Fibroblast of pulmonary artery (primary cell): ENCODE data around the gene TGIF1.

Experiments used
- DNase-seq: peaks from one replicate; pipeline ENCODE4 v3.0.0-alpha.2; 2010; ENCODE audit warnings: low read depth
- H3K4me3 ChIP-seq: replicated peaks from 2 replicates; pipeline ENCODE4 v1.5.1; 2011; ENCODE audit warnings: low read depth, mild to moderate bottlenecking, control low read depth, low read length, moderate library complexity
- TF ChIP-seq, protein P1 (sequence below): IDR thresholded peaks from 2 replicates; pipeline ENCODE4 v1.5.1; 2011; ENCODE audit warnings: mild to moderate bottlenecking, control low read depth, low read length, inconsistent platforms; ENCODE audit errors: missing control alignments

Gene TGIF1

GRCh38 chr18:3420919-3421279 lies 29.1 kb upstream of the TGIF1 start:
- no peak for DNase-seq
- TF ChIP-seq, protein P1, sequence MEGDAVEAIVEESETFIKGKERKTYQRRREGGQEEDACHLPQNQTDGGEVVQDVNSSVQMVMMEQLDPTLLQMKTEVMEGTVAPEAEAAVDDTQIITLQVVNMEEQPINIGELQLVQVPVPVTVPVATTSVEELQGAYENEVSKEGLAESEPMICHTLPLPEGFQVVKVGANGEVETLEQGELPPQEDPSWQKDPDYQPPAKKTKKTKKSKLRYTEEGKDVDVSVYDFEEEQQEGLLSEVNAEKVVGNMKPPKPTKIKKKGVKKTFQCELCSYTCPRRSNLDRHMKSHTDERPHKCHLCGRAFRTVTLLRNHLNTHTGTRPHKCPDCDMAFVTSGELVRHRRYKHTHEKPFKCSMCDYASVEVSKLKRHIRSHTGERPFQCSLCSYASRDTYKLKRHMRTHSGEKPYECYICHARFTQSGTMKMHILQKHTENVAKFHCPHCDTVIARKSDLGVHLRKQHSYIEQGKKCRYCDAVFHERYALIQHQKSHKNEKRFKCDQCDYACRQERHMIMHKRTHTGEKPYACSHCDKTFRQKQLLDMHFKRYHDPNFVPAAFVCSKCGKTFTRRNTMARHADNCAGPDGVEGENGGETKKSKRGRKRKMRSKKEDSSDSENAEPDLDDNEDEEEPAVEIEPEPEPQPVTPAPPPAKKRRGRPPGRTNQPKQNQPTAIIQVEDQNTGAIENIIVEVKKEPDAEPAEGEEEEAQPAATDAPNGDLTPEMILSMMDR, result no peak
- no peak overlapping the region for H3K4me3 ChIP-seq

GRCh38 chr18:3422905-3423304 lies 27.1 kb upstream of the TGIF1 start:
- H3K4me3 ChIP-seq, result no peak overlapping the region
- DNase-seq, result no peak
- TF ChIP-seq, protein P1, result no peak

DNA sequence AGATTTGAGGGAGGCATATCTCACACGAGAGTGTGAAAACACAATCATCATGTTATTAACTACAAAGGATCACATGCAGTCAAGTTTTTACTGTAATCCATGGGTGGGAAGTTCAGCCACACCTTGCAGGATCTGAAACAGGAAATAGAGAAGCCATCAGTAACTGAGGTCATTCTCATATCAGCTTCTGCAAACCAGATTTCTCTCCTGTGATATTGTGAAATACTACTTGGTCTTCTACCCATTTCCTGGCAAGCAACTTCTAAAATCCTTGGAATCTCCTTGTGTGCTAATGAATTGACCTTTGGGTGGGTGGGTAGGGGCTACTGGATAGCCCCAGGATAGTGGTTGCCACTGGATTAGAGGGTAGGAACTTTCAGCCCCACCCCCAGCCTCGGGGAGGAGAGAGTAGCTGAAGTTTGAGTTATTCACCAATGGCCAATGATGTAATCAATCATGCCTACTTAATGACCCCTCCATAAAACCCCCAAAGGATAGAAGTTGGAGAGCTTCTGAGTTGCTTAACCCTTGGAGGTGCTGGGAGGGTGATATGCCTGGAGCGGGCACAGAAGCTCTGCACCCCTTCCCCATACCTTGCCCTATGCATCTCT lies 25.6 kb upstream of the TGIF1 start:
- H3K4me3 ChIP-seq, result no peak overlapping the region
- TF ChIP-seq, protein P1, result no peak
- no peak for DNase-seq

- TF ChIP-seq, protein P1, result no peak
- no peak for DNase-seq
- H3K4me3 ChIP-seq, result no peak overlapping the region
Measured at GRCh38 chr18:3425030-3425429, 24.9 kb upstream of the TGIF1 start.

GRCh38 chr18:3425446-3425845 lies 24.5 kb upstream of the TGIF1 start:
- H3K4me3 ChIP-seq, result no peak overlapping the region
- TF ChIP-seq, protein P1, result no peak
- DNase-seq, result no peak

DNA sequence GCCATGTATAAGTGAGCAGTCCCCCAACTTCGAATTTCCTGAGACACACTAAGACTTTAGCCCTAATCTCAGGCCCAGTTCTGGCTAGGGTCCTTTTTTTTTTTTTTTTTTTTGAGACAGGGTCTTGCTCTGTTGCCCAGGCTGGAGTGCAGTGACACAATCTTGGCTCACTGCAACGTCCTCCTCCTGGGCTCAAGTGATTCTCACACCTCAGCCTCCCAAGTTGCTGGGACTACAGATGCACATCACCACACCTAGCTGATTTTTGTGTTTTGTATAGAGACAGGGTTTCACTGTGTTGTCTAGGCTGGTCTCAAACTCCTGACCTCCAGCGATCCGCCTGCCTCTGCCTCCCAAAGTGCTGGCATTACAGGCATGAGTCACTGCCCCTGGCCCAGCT lies 23.9 kb upstream of the TGIF1 start:
- no peak for DNase-seq
- no peak overlapping the region for H3K4me3 ChIP-seq
- TF ChIP-seq, protein P1, result no peak

DNA sequence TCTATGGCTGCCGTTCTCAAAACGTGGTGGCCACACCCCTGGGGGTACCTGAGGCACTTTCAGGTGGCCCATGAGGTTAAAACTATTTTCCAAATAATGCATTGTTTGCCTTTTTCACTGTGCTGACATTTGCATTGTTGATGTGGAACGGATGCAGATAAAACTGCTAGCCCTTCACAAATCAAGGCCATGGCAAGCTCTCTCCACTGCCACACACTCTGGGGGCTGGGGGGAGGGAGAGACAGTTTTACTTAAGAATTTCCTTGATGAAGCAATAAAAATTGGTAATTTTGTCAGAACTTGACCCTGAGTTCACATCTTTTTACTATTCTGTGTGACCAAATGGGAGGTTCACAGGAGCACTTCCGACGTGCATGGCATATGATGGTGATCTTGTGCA lies 22.0 kb upstream of the TGIF1 start:
- TF ChIP-seq, protein P1, result no peak
- no peak overlapping the region for H3K4me3 ChIP-seq
- DNase-seq, result no peak
